ENCODE measurements around the gene RBM27. TPM values are rescaled to one million over a fixed set of nuclear protein-coding genes. Genes with fewer than 3 reads are reported as not detected.
"Not testable (repeated sequence)": the region's sequence is repeated elsewhere in the genome, so short reads cannot be mapped to it uniquely, and the experiment has no call there.

RBM27 gene, protein sequence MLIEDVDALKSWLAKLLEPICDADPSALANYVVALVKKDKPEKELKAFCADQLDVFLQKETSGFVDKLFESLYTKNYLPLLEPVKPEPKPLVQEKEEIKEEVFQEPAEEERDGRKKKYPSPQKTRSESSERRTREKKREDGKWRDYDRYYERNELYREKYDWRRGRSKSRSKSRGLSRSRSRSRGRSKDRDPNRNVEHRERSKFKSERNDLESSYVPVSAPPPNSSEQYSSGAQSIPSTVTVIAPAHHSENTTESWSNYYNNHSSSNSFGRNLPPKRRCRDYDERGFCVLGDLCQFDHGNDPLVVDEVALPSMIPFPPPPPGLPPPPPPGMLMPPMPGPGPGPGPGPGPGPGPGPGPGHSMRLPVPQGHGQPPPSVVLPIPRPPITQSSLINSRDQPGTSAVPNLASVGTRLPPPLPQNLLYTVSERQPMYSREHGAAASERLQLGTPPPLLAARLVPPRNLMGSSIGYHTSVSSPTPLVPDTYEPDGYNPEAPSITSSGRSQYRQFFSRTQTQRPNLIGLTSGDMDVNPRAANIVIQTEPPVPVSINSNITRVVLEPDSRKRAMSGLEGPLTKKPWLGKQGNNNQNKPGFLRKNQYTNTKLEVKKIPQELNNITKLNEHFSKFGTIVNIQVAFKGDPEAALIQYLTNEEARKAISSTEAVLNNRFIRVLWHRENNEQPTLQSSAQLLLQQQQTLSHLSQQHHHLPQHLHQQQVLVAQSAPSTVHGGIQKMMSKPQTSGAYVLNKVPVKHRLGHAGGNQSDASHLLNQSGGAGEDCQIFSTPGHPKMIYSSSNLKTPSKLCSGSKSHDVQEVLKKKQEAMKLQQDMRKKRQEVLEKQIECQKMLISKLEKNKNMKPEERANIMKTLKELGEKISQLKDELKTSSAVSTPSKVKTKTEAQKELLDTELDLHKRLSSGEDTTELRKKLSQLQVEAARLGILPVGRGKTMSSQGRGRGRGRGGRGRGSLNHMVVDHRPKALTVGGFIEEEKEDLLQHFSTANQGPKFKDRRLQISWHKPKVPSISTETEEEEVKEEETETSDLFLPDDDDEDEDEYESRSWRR
- total RNA-seq = 52.3 TPM
- 9.0 TPM for polyA plus RNA-seq

DNA sequence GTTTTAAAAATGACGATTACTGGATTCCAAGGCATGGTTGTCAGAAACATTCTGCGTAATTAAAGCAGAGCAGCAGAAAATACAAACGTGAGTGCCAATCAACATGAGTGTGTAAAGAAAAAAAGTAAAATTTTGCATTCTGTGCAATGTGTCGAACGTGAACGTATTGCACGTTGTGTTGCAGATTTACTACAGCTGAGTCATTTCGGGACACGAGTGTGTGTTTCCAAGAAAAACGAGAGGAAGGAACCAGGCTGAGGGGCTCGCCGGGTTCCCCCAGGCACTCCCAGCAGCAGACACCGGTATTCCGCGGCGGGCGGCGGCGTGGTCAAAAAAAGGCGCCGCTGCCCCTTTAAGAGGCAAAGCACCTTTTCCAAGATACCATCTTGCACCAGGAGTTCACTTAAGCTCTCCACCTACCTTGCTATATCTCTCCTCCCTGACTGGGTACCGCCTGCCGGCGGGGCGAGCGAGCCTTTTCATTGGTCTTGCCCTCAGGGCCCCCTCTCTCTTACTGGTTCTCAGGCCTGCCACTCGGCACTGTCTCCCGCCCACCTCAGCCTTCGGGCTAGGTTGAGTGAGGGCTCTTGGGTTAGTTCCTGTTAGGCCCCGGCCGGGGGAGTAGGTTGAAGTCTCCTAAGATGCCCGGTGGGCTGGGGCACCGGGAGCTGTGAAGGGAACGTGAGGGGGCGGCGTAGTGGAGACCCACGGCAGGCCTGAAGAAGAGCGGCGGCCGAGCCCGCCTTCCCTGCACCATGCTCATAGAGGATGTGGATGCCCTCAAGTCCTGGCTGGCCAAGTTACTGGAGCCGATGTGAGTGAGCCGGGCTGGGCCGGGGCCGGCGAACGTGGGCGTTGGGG is at the start of gene RBM27:
Gene RBM27, plus strand, starts transcription at position 595 of the 861 bp plus-strand sequence. Its CDS starts 161 bp downstream, at position 756.
- H3K4me3 ChIP-seq (ENCODE audit: low read depth, low read length) = peak within 1 kb of the TSS; percentile 98
- DNase-seq (ENCODE audit: extremely low spot score) = peak; percentile 91
- H3K36me3 ChIP-seq (ENCODE audit: insufficient read depth) = no peaks in the 10 kb centered on the region
- H3K4me1 ChIP-seq (ENCODE audit: insufficient read depth) = no peaks in the 10 kb centered on the region
- WGBS = under 1% methylated on average over 48 of the region's 48 CpGs
- peak within 1 kb of the TSS; percentile 88 for H3K27ac ChIP-seq (ENCODE audit: low read depth)

DNA sequence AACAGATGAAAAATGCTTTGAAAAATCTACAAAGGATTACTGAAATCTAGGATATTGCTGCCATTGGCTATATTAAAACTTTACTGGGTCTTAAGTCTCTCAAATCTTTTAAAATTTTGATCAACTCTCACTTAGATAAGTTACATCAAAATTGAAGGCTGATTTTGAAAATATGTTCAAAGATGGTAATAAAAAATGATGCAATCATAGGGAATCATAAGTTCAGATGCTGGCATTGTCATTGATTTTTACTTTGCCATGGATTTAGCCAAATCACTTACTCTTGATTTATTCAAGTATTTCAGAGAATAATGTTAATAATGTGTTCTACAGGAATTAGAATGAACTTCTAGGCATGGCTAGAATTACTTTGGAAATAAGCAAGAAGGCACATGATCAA is 45.1 kb upstream of the RBM27 start:
- H3K4me1 ChIP-seq (ENCODE audit: insufficient read depth) = no peaks in the 10 kb centered on the region
- no peak overlapping the region for H3K27ac ChIP-seq (ENCODE audit: low read depth)
- peaks cover 5% of the 10 kb centered on the region for H3K36me3 ChIP-seq (ENCODE audit: insufficient read depth)
- H3K4me3 ChIP-seq (ENCODE audit: low read depth, low read length) = no peak overlapping the region
- DNase-seq (ENCODE audit: extremely low spot score) = no peak

DNA sequence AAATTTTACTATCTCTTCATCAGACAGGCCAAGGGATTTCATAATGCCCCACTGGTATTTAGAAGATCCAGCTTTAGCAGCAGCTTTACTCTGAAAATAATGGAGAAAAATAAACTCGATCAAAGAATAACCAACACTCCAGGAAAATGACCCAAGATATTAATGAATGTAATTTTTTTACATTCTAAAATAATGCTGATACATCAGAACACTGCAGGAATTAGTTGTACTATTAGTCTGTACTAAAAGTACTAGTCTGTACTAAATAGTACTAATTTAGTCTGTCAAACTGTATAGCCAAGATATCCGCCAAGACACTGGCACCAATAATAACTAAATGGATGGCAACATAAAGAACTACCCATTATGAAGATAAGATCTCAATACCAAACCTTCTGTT is 39.0 kb upstream of the RBM27 start:
- Histone ChIP-seq H3K36me3 (ENCODE audit: insufficient read depth) (peaks cover 14% of the 10 kb centered on the region), H3K4me1 (ENCODE audit: insufficient read depth) (no peaks in the 10 kb centered on the region), H3K27ac (ENCODE audit: low read depth) (no peak overlapping the region), H3K4me3 (ENCODE audit: low read depth, low read length) (no peak overlapping the region)
- no peak for DNase-seq (ENCODE audit: extremely low spot score)
- 97% methylated on average over 2 of the region's 2 CpGs for WGBS

DNA sequence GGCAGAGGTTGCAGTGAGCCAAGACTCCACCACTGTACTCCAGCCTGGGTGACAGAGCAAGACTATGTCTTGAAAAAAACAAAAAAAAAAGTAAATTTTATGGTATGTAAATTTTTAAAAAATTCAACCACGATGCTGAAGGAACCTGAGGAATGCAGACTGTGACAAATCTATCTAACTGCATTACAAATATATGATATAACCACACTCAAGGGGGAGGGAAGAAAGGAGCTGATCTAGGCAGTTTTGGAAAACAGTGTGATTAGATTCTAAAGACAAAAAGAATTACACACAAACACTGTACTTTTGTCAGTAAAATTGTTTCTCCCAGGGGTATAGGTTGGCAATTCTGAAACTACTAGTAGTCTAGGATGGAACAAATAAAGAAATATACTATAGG is 37.9 kb upstream of the RBM27 start:
- Histone ChIP-seq H3K36me3 (ENCODE audit: insufficient read depth) (peaks cover 10% of the 10 kb centered on the region), H3K4me3 (ENCODE audit: low read depth, low read length) (no peak overlapping the region), H3K4me1 (ENCODE audit: insufficient read depth) (no peaks in the 10 kb centered on the region), H3K27ac (ENCODE audit: low read depth) (no peak overlapping the region)
- no peak for DNase-seq (ENCODE audit: extremely low spot score)
- WGBS = 87% methylated on average over 1 of the region's 1 CpG

DNA sequence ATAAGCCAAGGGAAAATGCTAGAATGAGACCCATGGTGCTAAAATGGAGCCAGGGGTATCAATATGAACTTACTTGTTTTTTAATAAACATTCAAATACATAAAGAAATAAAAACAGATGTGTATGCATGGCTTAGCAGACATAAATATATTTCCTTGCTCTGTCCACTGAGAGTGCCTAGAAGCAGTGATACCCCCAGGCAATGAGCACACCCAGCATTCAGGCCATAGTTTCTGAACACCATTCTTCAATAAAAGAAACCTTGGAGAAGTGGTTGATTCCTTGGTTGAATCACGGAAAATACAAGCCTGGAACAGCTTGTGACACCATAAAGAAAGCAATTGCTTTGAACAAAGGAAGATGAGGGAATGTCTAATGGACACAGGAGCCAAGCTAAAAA is 37.5 kb upstream of the RBM27 start:
- H3K36me3 ChIP-seq (ENCODE audit: insufficient read depth) = peaks cover 12% of the 10 kb centered on the region
- no peaks in the 10 kb centered on the region for H3K4me1 ChIP-seq (ENCODE audit: insufficient read depth)
- WGBS = 85% methylated on average over 1 of the region's 1 CpG
- no peak overlapping the region for H3K27ac ChIP-seq (ENCODE audit: low read depth)
- H3K4me3 ChIP-seq (ENCODE audit: low read depth, low read length) = no peak overlapping the region
- no peak for DNase-seq (ENCODE audit: extremely low spot score)

DNA sequence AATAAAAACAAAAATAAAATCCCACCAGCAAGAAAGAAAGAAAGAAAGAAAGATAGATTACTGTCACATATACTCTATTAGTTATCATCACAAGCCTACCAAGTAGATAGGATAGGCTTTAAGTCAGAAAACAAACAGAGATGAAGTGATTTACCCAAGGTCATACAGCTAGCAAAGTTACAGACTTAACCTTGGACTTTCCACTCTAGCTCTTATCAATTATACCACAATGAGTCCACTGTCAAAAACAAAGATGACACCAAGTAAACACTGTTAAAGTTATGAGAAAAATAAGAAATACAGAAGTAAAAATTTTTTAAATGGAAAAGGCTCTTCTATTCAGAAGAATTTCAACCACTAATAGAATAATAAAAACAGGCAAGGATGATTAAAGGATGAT is 34.3 kb upstream of the RBM27 start:
- H3K36me3 ChIP-seq (ENCODE audit: insufficient read depth) = peaks cover 10% of the 10 kb centered on the region
- no peaks in the 10 kb centered on the region for H3K4me1 ChIP-seq (ENCODE audit: insufficient read depth)
- no peak for DNase-seq (ENCODE audit: extremely low spot score)
- H3K27ac ChIP-seq (ENCODE audit: low read depth) = no peak overlapping the region
- no peak overlapping the region for H3K4me3 ChIP-seq (ENCODE audit: low read depth, low read length)

DNA sequence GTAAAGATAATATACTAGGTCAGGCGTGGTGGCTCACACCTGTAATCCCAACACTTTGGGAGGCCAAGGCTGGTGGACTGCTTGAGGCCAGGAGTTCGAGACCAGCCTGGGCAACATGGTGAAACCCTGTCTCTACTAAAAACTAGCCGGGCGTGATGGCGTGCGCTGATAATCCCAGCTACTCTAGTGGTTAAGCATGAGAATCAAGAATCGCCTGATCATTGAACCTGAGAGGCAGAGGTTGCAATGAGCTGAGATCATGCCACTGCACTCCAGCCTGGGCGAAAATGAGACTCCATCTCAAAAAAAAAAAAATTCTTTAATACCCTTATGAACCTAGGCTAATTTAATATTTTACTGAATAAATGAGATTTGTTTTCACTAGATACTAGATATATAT is 30.4 kb upstream of the RBM27 start:
- WGBS = 98% methylated on average over 8 of the region's 8 CpGs
- not testable (repeated sequence) for DNase-seq (ENCODE audit: extremely low spot score); H3K36me3 ChIP-seq (ENCODE audit: insufficient read depth); H3K27ac ChIP-seq (ENCODE audit: low read depth); H3K4me1 ChIP-seq (ENCODE audit: insufficient read depth); H3K4me3 ChIP-seq (ENCODE audit: low read depth, low read length)

DNA sequence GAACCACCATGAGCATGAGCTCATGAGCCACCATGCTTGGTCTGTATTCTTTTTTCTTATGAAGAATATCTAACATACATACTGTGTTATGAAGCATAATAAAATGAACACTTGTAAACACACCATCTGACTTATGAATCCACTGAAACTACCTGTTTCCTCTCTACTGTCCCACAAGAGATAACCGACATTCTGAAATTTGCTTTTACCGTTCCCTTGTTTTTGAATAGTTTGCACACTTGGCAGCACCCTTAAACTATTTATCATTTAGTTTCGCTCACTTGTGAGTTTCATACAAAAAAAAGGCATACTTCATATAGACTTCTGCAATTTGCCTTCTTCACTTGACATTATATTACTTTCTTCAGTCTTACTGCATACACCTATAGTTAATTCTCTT is 29.8 kb upstream of the RBM27 start:
- Histone ChIP-seq H3K27ac (ENCODE audit: low read depth) (no peak overlapping the region), H3K4me3 (ENCODE audit: low read depth, low read length) (no peak overlapping the region), H3K36me3 (ENCODE audit: insufficient read depth) (peaks cover 3% of the 10 kb centered on the region), H3K4me1 (ENCODE audit: insufficient read depth) (no peaks in the 10 kb centered on the region)
- WGBS = 97% methylated on average over 3 of the region's 3 CpGs
- DNase-seq (ENCODE audit: extremely low spot score) = no peak

DNA sequence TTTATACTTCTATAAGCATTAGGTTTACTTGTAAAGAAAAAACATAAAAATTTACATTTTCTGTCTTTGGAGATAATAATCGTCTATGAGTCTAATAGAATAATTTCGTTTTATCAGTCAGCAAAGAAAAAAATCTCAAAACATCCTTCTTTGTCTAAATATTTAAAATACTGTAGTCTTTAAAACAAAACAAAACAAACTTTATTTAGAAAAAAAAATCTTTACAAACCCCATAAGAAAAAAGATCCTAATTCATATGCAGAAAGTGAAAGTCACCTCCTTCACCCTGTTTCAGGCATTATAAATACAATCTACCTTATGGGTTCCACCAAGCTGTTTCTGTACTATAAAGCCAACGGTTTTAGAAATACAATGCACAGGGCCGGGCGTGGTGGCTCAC is 26.6 kb upstream of the RBM27 start:
- WGBS = 81% methylated on average over 5 of the region's 5 CpGs
- H3K36me3 ChIP-seq (ENCODE audit: insufficient read depth) = no peaks in the 10 kb centered on the region

DNA sequence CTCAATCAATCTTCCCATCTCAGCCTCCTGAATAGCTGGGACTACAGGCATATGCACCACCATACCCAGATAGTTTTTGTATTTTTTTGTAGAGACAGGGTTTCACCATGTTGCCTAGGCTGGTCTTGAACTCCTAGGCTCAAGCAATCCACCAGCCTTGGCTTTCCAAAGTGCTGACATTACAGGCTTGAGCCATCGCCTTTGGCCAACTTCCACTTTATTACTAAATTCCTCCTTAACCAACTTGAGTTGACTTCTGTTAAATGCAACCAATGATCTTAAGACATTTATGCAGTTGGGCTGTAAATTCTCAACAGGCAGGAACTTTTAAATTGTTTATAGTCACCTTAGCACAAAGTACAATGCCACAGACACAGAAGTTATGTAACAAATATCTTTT is 23.7 kb upstream of the RBM27 start:
- no peak overlapping the region for H3K4me3 ChIP-seq (ENCODE audit: low read depth, low read length)
- H3K36me3 ChIP-seq (ENCODE audit: insufficient read depth) = no peaks in the 10 kb centered on the region
- H3K27ac ChIP-seq (ENCODE audit: low read depth) = no peak overlapping the region
- H3K4me1 ChIP-seq (ENCODE audit: insufficient read depth) = no peaks in the 10 kb centered on the region
- no peak for DNase-seq (ENCODE audit: extremely low spot score)
- 87% methylated on average over 1 of the region's 1 CpG for WGBS

More for the DNA sequence above, 26.6 kb upstream of the RBM27 start:
- DNase-seq (ENCODE audit: extremely low spot score) = no peak
- Histone ChIP-seq H3K27ac (ENCODE audit: low read depth) (no peak overlapping the region), H3K4me3 (ENCODE audit: low read depth, low read length) (no peak overlapping the region), H3K4me1 (ENCODE audit: insufficient read depth) (no peaks in the 10 kb centered on the region)

DNA sequence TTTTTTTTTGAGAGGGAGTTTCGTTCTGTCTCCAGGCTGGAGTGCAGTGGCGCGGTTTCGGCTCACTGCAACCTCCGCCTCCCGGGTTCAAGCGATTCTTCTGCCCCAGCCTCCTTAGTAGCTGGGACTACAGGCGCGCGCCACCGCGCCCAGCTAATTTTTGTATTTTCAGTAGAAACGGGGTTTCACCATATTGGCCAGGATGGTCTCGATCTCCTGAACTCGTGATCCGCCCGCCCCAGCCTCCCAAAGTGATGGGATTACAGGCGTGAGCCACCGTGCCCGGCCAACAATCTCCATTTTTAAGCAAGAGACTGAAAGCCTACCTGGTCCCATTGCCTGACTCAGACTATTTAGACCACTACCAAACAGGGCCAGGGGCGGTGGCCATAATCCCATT is 20.0 kb upstream of the RBM27 start:
- H3K4me3 ChIP-seq (ENCODE audit: low read depth, low read length); H3K36me3 ChIP-seq (ENCODE audit: insufficient read depth); DNase-seq (ENCODE audit: extremely low spot score); H3K4me1 ChIP-seq (ENCODE audit: insufficient read depth); H3K27ac ChIP-seq (ENCODE audit: low read depth): not testable (repeated sequence)
- 91% methylated on average over 21 of the region's 21 CpGs for WGBS

DNA sequence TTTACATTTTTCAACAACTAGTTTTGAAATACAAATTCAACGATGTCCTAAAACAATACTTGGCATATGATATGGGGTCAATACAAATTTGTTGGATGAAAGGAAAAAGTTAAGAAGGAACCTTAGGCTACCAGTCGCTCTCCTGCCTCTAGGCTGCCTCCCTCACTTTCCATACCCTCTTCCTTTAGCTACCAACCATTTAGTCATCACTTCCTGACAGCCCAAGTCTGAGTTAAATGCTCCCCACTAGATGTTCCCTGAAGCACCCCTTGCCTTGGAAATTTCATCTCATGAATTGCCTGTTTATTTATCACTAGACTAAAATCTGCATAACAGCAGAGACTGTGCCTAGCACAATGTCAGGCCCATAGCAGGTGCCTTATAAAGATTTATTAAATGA is 18.2 kb upstream of the RBM27 start:
- no peak overlapping the region for H3K4me3 ChIP-seq (ENCODE audit: low read depth, low read length)
- no peak overlapping the region for H3K27ac ChIP-seq (ENCODE audit: low read depth)
- no peaks in the 10 kb centered on the region for H3K36me3 ChIP-seq (ENCODE audit: insufficient read depth)
- WGBS = 77% methylated on average over 2 of the region's 2 CpGs
- H3K4me1 ChIP-seq (ENCODE audit: insufficient read depth) = no peaks in the 10 kb centered on the region
- no peak for DNase-seq (ENCODE audit: extremely low spot score)

DNA sequence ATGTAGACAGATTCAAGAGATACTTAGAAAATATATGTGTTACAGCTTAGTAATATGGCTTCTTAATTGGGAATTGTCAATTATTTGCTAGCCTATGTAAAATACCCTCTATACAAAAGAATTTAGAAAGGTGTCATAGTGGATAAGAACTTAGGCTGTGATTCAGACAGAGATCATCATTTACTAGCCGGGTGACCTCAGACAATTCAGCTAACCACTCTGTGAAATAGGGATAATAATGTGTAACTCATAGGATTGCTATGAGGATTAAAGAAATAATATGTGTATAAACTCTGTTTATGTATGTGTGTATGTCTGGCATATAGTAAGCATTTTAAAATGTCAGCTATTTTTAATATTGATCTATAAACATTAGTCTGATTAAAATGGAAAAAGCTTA is 15.0 kb upstream of the RBM27 start:
- WGBS = 78% methylated on average over 1 of the region's 1 CpG
- H3K4me3 ChIP-seq (ENCODE audit: low read depth, low read length) = no peak overlapping the region
- no peak overlapping the region for H3K27ac ChIP-seq (ENCODE audit: low read depth)
- no peak for DNase-seq (ENCODE audit: extremely low spot score)
- H3K36me3 ChIP-seq (ENCODE audit: insufficient read depth) = no peaks in the 10 kb centered on the region
- no peaks in the 10 kb centered on the region for H3K4me1 ChIP-seq (ENCODE audit: insufficient read depth)

Data from urinary bladder (tissue), 4 donors.